Measurements from ENCODE around the gene HSD17B12. TPM values are rescaled to one million over a fixed set of nuclear protein-coding genes. Genes with fewer than 3 reads are reported as not detected.

The HSD17B12 gene
- total and polyA plus RNA-seq, 2 experiments from 2014 or later, result 83.2 to 137 TPM

GRCh38 chr11:43697679-43698078 is 17.1 kb downstream of the HSD17B12 start:
- DNase-seq (ENCODE audit: low spot score), result no peak
- no peaks in the 10 kb centered on the region for H3K27me3 ChIP-seq
- H4K20me1 ChIP-seq (ENCODE audit: insufficient read depth, poor library complexity, severe bottlenecking), result peaks cover 10% of the 10 kb centered on the region
- H3K36me3 ChIP-seq (replicated peaks; ENCODE audit: insufficient read depth, low read depth), result peaks cover 5% of the 10 kb centered on the region
- no peak for TF ChIP-seq EZH2phosphoT487 (IDR thresholded peaks at IDR 0.05; ENCODE audit: low read depth, severe bottlenecking, unreplicated experiment)
- TF ChIP-seq CTCF (IDR thresholded peaks at IDR 0.05; ENCODE audit: poor library complexity), result no peak
- no peak for TF ChIP-seq EZH2 (IDR thresholded peaks at IDR 0.05; ENCODE audit: borderline replicate concordance)
- no peak overlapping the region for H3K4me3 ChIP-seq
- no peak overlapping the region for H2AFZ ChIP-seq
- 27% methylated on average over 1 of the region's 1 CpG for WGBS (ENCODE audit: low lambda C conversion rate, missing lambda C conversion rate)
- peaks cover 8% of the 10 kb centered on the region for H3K9me3 ChIP-seq (ENCODE audit: low read depth)
- no peaks in the 10 kb centered on the region for H3K4me1 ChIP-seq (ENCODE audit: insufficient read depth)
- no peaks in the 10 kb centered on the region for H3K9me2 ChIP-seq (replicated peaks; ENCODE audit: insufficient read depth)
- H3K4me2 ChIP-seq, result no peak overlapping the region
- H3K79me2 ChIP-seq, result peaks cover 96% of the 10 kb centered on the region
- no peak overlapping the region for H3K27ac ChIP-seq

GRCh38 chr11:43699870-43700269 is 19.3 kb downstream of the HSD17B12 start:
- Histone ChIP-seq H3K9me2 (replicated peaks; ENCODE audit: insufficient read depth) (no peaks in the 10 kb centered on the region), H3K9me3 (ENCODE audit: low read depth) (peaks cover 8% of the 10 kb centered on the region), H3K4me1 (ENCODE audit: insufficient read depth) (no peaks in the 10 kb centered on the region), H2AFZ (no peak overlapping the region), H3K4me3 (no peak overlapping the region), H3K27ac (no peak overlapping the region), H3K36me3 (replicated peaks; ENCODE audit: insufficient read depth, low read depth) (peaks cover 5% of the 10 kb centered on the region), H3K4me2 (no peak overlapping the region), H3K79me2 (peaks cover 93% of the 10 kb centered on the region), H4K20me1 (ENCODE audit: insufficient read depth, poor library complexity, severe bottlenecking) (peaks cover 6% of the 10 kb centered on the region), H3K27me3 (no peaks in the 10 kb centered on the region)
- TF ChIP-seq EZH2phosphoT487 (IDR thresholded peaks at IDR 0.05; ENCODE audit: low read depth, severe bottlenecking, unreplicated experiment) (no peak), EZH2 (IDR thresholded peaks at IDR 0.05; ENCODE audit: borderline replicate concordance) (no peak), CTCF (IDR thresholded peaks at IDR 0.05; ENCODE audit: poor library complexity) (no peak)
- WGBS (ENCODE audit: low lambda C conversion rate, missing lambda C conversion rate), result 100% methylated on average over 1 of the region's 1 CpG
- no peak for DNase-seq (ENCODE audit: low spot score)

- Histone ChIP-seq H3K9me3 (ENCODE audit: low read depth) (peaks cover 1% of the 10 kb centered on the region), H3K4me1 (ENCODE audit: insufficient read depth) (no peaks in the 10 kb centered on the region), H3K27me3 (no peaks in the 10 kb centered on the region), H3K4me3 (no peak overlapping the region), H3K9me2 (replicated peaks; ENCODE audit: insufficient read depth) (no peaks in the 10 kb centered on the region), H2AFZ (no peak overlapping the region), H3K4me2 (no peak overlapping the region), H3K79me2 (peaks cover 77% of the 10 kb centered on the region), H4K20me1 (ENCODE audit: insufficient read depth, poor library complexity, severe bottlenecking) (peaks cover 5% of the 10 kb centered on the region), H3K36me3 (replicated peaks; ENCODE audit: insufficient read depth, low read depth) (peaks cover 1% of the 10 kb centered on the region), H3K27ac (no peak overlapping the region)
- 89% methylated on average over 1 of the region's 1 CpG for WGBS (ENCODE audit: low lambda C conversion rate, missing lambda C conversion rate)
- TF ChIP-seq CTCF (IDR thresholded peaks at IDR 0.05; ENCODE audit: poor library complexity) (no peak), EZH2phosphoT487 (IDR thresholded peaks at IDR 0.05; ENCODE audit: low read depth, severe bottlenecking, unreplicated experiment) (no peak), EZH2 (IDR thresholded peaks at IDR 0.05; ENCODE audit: borderline replicate concordance) (no peak)
- DNase-seq (ENCODE audit: low spot score), result no peak
Observed at GRCh38 chr11:43706631-43707030, 26.1 kb downstream of the HSD17B12 start.

GRCh38 chr11:43708776-43709175 is 28.2 kb downstream of the HSD17B12 start:
- WGBS (ENCODE audit: low lambda C conversion rate, missing lambda C conversion rate), result 81% methylated on average over 4 of the region's 4 CpGs
- Histone ChIP-seq H3K9me2 (replicated peaks; ENCODE audit: insufficient read depth) (no peaks in the 10 kb centered on the region), H3K4me3 (no peak overlapping the region), H3K4me1 (ENCODE audit: insufficient read depth) (no peaks in the 10 kb centered on the region), H3K79me2 (peaks cover 71% of the 10 kb centered on the region), H3K27me3 (no peaks in the 10 kb centered on the region), H3K4me2 (no peak overlapping the region), H3K36me3 (replicated peaks; ENCODE audit: insufficient read depth, low read depth) (no peaks in the 10 kb centered on the region), H3K9me3 (ENCODE audit: low read depth) (no peaks in the 10 kb centered on the region), H2AFZ (no peak overlapping the region), H3K27ac (no peak overlapping the region), H4K20me1 (ENCODE audit: insufficient read depth, poor library complexity, severe bottlenecking) (peaks cover 5% of the 10 kb centered on the region)
- no peak for TF ChIP-seq EZH2 (IDR thresholded peaks at IDR 0.05; ENCODE audit: borderline replicate concordance)
- TF ChIP-seq CTCF (IDR thresholded peaks at IDR 0.05; ENCODE audit: poor library complexity), result peak; percentile 16
- no peak for DNase-seq (ENCODE audit: low spot score)
